Adrenal gland (tissue), 5 donors: ENCODE results near the gene SDR42E2.

Experiments
- POLR2A ChIP-seq, 2 donors: fragments of 450-650 bp; IDR thresholded peaks; one replicate each; pipeline ENCODE4 v1.6.1; 2017; ENCODE audit warnings: antibody characterized with exemption in 2 of 2, mild to moderate bottlenecking in 2 of 2, moderate library complexity in 1 of 2
- TF ChIP-seq, protein P1 (sequence below), 6 experiments: fragments of 450-650 bp in 4 of 6; fragments of 200-600 bp in 2 of 6; sonication (generic) in 1 of 6; IDR thresholded peaks; 1 replicate in 5 of 6; 2 replicates in 1 of 6; pipeline versions ENCODE4 v1.5.1 to v1.8.0; 2016 to 2021; ENCODE audit warnings: antibody characterized with exemption in 6 of 6, mild to moderate bottlenecking in 2 of 6, moderate library complexity in 1 of 6
- donor health status: DM: no; HTN: no; CAD: no.

DNA sequence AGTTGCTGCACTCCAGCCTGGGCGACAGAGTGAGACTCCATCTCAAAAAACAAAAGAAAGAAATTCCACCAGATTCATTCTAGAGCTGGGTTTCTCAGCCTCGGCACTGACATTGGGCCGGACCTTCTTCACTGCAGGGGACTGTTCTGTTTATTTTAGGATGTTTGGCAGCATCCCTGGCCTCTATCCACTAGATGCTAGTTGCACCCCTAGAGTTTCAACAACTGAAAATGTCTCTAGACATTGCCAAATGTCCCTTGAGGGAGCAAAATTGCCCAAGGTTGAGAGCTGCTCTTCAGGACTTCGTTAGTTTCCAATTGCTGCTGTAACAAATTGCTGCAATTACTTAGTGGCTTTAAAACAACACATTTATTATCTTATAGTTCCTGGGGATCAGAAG lies 50.9 kb downstream of the SDR42E2 start:
- TF ChIP-seq, protein P1, sequence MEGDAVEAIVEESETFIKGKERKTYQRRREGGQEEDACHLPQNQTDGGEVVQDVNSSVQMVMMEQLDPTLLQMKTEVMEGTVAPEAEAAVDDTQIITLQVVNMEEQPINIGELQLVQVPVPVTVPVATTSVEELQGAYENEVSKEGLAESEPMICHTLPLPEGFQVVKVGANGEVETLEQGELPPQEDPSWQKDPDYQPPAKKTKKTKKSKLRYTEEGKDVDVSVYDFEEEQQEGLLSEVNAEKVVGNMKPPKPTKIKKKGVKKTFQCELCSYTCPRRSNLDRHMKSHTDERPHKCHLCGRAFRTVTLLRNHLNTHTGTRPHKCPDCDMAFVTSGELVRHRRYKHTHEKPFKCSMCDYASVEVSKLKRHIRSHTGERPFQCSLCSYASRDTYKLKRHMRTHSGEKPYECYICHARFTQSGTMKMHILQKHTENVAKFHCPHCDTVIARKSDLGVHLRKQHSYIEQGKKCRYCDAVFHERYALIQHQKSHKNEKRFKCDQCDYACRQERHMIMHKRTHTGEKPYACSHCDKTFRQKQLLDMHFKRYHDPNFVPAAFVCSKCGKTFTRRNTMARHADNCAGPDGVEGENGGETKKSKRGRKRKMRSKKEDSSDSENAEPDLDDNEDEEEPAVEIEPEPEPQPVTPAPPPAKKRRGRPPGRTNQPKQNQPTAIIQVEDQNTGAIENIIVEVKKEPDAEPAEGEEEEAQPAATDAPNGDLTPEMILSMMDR (IDR thresholded peaks at IDR 0.05), result no peak
- TF ChIP-seq POLR2A (IDR thresholded peaks at IDR 0.05), result no peak
